RWPE1 (cell line): ENCODE results near the gene SCAP.

Experiments used
- CTCF ChIA-PET: fragments of 350-600 bp; sonication (Branson Sonifier 250); formaldehyde crosslinking; extraction: SDS; loops from one replicate; lab custom pipeline; 2021; lab: Yijun Ruan, JAX
- POLR2A ChIA-PET: fragments of 400-600 bp; formaldehyde crosslinking; extraction: SDS; loops from one replicate; lab custom pipeline; 2020; ENCODE audit warnings: antibody characterized with exemption; ENCODE audit not compliant: low non-redundant PET; lab: Yijun Ruan, JAX
- DNase-seq: peaks from one replicate; pipeline ENCODE4 v3.0.0; 2012; ENCODE audit warnings: low spot score
- H3K27ac ChIP-seq: fragments of 450-650 bp; 2 replicates; pipeline ENCODE4 v1.5.1; 2017
- CTCF ChIP-seq: fragments of 450-650 bp; conservative IDR thresholded peaks from 2 replicates; pipeline ENCODE4 v1.5.1; 2017; ENCODE audit warnings: low read depth, mild to moderate bottlenecking

SCAP gene

GRCh38 chr3:47424434-47425382 lies 51.0 kb downstream of the SCAP start:
- TF ChIP-seq CTCF = no peak

GRCh38 chr3:47423548-47424145 lies 52.1 kb downstream of the SCAP start:
- DNase-seq = no peak
- POLR2A ChIA-PET = no interaction called here
- TF ChIP-seq CTCF = no peak
- peak overlapping the region; percentile 78 for H3K27ac ChIP-seq
- CTCF ChIA-PET = interaction anchor here (1.1 to 1.7 kb wide), 2 partner anchors 11 to 52 kb away, joined by 3 to 4 read pairs; partner anchors contain the start of gene SCAP

More at GRCh38 chr3:47424434-47425382, 51.0 kb downstream of the SCAP start:
- H3K27ac ChIP-seq = peak overlapping the region; percentile 78
- POLR2A ChIA-PET = no interaction called here
- DNase-seq = no peak
- CTCF ChIA-PET = interaction anchor here (0.6 to 1.7 kb wide), 2 partner anchors 12 kb away, joined by 3 to 4 read pairs; no protein-coding TSS in a partner anchor

GRCh38 chr3:47422743-47423142 lies 53.0 kb downstream of the SCAP start:
- DNase-seq = no peak
- ChIA-PET POLR2A (no interaction called here), CTCF (interaction anchor here (0.7 to 2.3 kb wide), 2 partner anchors 11 to 53 kb away, joined by 3 to 14 read pairs; partner anchors contain the start of gene SCAP)
- peak overlapping the region; percentile 78 for H3K27ac ChIP-seq
- TF ChIP-seq CTCF = no peak

- CTCF ChIA-PET = interaction anchor here (0.5 to 2.3 kb wide), 7 partner anchors 8 to 71 kb away, joined by 3 to 14 read pairs (median 4); partner anchors contain the start of gene SCAP
- H3K27ac ChIP-seq = peak overlapping the region; percentile 78
- no peak for DNase-seq
- POLR2A ChIA-PET = no interaction called here
- no peak; the same call in 1 of the 2 replicates for TF ChIP-seq CTCF
Observed at GRCh38 chr3:47421741-47422649, 53.7 kb downstream of the SCAP start.

GRCh38 chr3:47420511-47421484 lies 54.9 kb downstream of the SCAP start:
- ChIA-PET POLR2A (no interaction called here), CTCF (interaction anchor here (0.5 to 2.3 kb wide), 5 partner anchors 8 to 72 kb away, joined by 3 to 14 read pairs (median 4); partner anchors contain the start of gene SCAP)
- peak overlapping the region; percentile 78 for H3K27ac ChIP-seq
- peak; percentile 72 for DNase-seq
- peak; percentile 87 for TF ChIP-seq CTCF
